Measurements from ENCODE around the gene NAA16.
"Not testable (repeated sequence)": the region's sequence is repeated elsewhere in the genome, so short reads cannot be mapped to it uniquely, and the experiment has no call there.

Gene NAA16

DNA sequence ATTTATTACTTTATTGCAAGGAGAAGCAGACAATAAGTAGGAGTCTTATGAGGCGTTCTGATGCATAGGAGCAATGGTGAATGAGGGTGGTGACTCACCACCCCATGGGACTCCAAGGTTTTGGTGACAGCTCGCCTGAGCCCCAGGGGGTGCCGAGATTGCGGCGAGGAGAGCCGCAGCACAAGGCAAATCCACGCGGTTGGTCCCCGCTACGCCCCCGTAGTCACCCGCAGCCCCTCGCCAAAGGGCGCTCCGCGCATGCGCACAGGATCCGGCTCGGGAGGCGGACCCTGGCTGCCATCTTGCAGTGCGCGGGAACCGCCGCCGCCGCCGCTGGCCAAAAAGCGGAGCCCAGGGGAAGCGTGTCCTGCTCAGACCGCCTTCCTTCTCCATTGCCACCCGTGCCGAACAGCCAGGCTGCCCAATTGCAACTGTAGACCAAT lies at the start of gene NAA16:
Gene NAA16 (plus strand): TSS at position 305 of the 443 bp plus-strand sequence. CDS start 262 bp downstream, outside the sequence.
- peak; percentile 96 for DNase-seq

DNA sequence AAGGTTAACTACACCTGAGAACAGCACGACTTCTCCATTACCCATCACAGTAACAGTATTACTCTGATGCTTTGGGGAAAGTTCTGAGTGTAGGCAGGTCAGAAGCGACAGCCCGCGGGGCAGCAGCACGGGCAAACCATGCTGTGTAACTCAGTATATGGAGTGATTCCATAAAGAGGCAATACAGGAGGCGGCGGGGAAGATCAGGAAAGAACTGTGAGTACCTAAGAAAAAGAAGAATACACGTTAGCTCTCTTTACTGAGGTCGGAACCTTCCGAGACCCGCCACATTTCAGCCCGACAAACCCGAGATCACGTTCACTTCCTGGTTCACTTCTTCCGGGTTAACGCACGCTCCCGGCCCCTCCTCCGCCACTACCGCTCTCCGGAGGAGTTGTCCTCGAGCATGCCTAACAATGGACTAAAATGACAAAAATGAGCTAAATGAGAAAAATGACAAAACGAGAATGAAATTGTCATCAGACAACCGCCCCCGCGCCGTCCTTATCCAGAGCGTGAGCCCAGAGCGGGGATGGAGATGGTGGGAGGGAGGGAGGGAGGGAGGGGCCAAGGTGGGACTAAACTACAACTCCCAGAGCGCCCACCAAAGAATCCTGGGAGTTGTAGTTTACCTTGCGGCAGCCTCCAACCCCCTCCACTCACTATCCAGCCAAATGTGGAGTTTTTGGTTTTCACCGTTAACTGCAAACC lies 47.7 kb upstream of the NAA16 start, which contains the start of gene MTRF1:
Gene MTRF1 (minus strand): TSS at position 316 of the 711 bp plus-strand sequence. CDS start 2,669 bp downstream, outside the sequence.
- DNase-seq = peak; percentile 84

DNA sequence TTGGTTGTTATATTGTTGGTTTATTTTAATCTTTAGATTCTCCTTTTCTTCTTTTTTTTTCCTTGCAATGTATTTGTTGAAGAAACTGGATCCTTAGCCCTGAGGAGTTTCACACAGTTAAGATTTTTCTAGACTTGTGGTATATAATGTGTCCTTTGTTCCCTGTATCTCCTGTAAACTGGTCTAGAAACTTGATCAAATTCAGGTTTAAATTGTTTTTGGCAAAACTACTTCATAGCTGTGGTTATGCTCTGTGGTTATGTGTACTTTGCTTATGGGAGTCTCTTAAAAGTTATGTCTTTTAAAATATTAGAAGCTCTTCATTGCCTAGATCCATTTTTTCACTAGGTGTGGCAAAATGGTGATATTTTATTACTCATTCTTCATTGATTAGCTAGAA lies 44.0 kb upstream of the NAA16 start:
- DNase-seq = no peak

GRCh38 chr13:41268764-41269163 lies 42.3 kb upstream of the NAA16 start:
- no peak for DNase-seq

- no peak for DNase-seq
These were observed 39.4 kb upstream of the NAA16 start for GRCh38 chr13:41271456-41272285.

DNA sequence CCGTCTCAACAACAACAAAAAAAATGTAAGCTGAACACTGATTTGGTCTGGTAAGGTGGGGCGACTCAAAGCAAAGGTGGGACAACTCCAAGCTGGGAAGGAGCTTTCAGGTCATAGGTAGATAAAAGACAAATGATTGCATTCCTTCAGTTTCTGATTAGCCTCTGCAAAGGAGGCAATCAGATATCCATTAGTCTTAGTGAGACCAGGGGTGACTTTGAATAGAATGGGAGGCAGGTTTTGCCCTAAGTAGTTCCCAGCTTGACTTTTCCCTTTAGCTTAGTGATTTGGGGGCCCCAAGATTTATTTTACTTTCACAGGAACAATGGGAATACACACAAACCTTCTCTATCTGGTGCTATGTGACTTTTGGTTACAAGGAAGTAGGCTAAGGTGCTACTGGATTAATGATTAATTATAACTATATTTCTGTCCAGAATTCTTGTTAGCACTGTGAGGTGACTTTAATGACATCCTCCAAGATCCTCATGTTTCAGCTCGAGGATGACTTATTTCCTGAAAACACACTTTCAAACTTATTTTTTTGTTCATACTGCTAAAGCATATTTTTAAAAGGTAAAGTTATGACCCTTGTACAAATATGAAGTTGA lies 37.1 kb upstream of the NAA16 start:
- DNase-seq = no peak

- no peak for DNase-seq
These were observed 36.2 kb upstream of the NAA16 start for GRCh38 chr13:41274881-41275280.

GRCh38 chr13:41276824-41277223 lies 34.2 kb upstream of the NAA16 start:
- no peak for DNase-seq

DNA sequence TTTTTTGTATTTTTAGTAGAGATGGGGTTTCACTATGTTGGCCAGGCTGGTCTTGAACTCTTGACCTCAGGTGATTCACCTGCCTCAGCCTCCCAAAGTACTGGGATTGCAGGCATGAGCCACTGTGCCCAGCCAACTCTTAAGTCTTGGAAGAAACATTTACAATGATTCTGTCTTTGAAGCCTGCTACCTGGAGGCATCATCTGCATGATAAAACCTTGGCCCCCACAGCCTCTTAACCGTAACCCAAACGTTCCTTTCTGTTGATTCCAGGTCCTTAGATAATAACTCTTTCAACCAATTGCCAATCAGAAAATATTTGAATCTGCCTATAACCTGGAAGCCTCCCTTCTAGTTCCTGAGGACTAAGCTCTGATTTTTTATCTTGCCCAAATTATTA lies 31.9 kb upstream of the NAA16 start:
- DNase-seq = not testable (repeated sequence)

DNA sequence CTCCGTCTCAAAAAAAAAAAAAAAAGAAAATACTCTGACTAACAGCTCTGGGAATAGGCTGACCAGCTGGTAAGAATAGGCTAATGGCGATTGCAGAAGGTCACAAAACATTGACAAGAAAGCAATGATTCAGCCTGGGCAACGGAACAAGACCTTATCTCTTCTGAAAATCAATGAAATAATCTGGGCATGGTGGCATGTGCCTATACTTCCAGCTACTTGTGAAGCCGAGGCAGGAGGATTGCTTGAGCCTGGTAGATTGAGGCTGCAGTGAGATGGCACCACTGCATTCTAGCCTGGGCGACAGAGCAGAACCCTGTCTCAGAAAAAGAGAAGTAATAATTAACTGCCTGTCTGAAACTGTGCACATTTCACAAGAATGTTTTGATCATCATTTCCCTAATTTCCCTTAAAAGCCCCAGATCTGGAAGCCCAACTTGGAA lies 28.9 kb upstream of the NAA16 start:
- DNase-seq = no peak

- DNase-seq = no peak
These were observed 26.4 kb upstream of the NAA16 start for GRCh38 chr13:41284512-41285288.

GRCh38 chr13:41286370-41286769 lies 24.7 kb upstream of the NAA16 start:
- no peak for DNase-seq

DNA sequence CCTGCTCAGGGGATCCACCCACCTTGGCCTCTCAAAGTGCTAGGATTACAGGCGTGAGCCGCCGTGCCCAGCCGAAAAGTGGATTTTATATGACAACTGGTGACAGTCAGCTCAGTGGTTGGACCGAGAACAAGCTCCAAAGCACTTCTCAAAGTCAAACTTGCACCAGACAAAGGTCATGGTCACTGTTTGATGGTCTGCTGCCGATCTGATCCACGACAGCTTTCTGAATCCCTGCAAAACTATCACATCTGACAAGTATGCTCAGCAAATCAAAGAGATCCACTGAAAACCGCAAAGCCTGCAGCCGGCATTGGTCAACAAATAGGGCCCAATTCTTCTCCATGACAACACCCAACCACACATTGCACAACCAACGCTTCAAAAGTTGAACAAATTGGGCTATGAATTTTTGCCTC lies 21.6 kb upstream of the NAA16 start:
- DNase-seq = no peak

- no peak for DNase-seq
These were observed 19.8 kb upstream of the NAA16 start for GRCh38 chr13:41291246-41291645.

- no peak for DNase-seq
These were observed 17.8 kb upstream of the NAA16 start for GRCh38 chr13:41293272-41293671.

DNA sequence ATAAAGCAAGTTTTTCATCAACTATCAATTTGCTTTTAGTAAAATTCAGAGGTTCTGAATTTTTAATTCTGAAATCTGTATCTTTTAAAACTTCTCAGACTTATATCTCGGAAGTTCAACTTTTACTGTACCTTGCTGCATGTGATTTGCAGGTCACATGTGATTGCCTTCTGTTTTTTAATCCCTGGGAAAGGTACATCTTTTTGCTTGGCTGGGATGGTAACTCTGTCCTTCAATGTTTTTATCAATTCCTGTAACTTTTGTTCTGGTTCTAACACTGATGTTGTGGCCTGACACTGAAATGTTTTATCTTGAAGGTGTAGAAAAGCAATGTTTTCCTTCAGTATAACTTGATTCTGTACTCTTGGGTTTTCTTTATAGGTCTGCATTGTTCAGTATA lies 16.2 kb upstream of the NAA16 start:
- no peak for DNase-seq

DNA sequence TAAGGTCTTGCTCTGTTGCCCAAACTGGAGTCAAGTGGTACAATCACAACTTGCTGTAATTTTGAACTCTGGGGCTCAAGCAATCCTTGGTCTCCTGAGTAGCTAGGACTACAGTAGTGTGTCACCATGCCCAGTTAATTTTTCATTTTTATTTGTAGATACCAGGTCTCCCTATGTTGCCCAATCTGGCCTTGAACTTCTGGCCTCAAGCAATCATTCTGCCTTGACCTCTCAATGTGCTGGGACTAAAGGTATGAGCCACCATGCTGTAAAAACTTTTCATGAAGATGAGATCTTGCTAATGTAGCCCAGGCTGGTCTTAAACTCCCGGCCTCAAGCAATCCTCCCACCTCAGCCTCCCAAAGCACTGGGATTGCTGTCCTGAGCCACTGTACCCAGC lies 15.1 kb upstream of the NAA16 start:
- no peak for DNase-seq

DNA sequence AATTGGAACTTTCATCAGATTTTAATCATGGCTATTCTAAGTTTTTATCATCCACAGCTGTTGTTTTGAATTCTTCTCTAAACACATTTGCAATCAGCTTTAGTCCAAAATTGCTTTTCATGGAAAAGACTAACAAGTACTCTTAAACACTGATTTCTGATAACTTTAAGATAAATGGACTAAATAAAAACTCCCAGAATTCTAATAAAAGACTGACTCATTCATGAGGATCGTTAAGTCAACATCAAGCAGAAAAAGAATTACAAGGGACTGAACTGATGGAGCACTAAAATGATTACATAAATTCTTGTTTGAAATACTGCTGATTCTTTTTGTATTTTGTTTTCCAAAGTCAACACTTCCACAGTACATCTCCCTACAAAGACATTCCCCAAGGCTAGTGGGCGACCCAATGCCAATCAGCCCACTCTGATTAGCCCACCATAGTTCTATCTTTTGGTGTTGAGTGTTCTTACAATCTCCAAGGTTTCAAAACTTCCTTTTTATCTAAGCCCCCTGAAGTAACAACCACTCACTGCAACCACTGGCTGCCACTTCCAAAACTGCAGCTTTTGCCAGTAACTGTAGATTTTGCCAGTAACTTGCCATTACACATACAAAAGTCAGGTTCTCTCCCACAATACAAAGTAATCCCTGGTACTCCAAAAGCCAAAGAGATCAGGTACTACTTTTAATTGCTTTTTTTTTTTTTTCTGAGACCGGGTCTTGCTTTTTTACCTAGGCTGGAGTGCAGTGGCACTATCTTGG lies 14.0 kb upstream of the NAA16 start:
- no peak for DNase-seq

DNA sequence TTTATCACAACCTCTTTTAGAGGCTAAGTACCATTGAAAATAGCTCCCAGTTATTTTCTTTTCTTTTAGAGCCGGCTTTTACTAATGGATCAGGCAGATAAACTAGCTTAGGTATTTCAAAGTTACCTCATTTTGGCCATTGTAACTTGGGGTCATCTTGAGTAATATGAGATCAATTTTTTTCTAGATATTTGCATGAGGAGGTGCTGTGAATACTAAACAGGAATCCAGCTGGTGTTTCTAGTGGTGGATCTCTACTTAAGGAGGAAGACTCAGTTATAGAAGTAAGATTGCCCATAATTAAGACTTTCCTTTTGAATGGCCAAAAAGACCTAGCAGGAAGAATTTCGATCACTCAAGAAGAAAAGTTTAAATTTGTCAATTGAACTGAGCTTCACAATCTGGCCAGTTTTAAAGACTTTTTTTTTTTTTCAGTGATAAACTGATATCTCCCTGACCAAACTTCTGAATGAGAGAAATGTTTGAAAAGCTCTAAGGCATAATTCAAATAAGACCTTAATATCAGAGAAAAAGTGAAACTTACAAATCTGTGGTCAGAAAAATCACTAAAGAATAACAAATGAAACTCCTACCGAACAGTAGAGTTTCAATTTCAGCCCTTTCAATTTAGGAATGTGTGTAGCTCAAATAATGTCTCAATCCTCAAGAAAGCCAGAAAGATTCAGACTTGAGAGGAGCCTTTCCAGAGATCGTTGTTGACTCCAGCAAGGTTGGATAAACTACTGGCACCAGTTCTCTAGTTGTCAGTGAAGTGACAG lies 11.6 kb upstream of the NAA16 start:
- DNase-seq = no peak

DNA sequence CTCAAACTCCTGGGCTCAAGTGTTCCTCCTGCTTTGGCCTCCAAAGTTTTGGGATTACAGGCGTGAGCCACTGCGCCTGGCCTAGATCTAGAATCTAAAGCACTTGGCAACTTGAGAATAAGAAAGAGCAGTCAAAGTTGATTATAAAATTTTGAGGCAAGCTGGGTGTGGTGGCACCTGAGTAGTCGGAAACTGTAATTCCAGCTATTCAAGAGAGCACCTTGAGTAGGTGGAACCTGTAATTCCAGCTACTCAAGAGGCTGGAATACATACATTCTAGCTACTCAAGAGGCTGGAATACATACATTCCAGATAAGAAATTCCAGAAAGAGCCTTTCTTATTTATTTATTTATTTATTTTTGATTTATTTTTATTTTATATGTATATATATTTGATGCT lies 8.3 kb upstream of the NAA16 start:
- DNase-seq = no peak

GRCh38 chr13:41304551-41304950 lies 6.5 kb upstream of the NAA16 start:
- no peak for DNase-seq
